A673 (cell line): ENCODE data around the gene PHACTR3. TPM values are rescaled to one million over a fixed set of nuclear protein-coding genes. Genes with fewer than 3 reads are reported as not detected.

Source experiments
- BruUV-seq: library from RNA; stranded (reverse); fragments of 400-500 nt; replicated peaks from 2 replicates; lab custom pipeline; 2021; lab: Mats Ljungman, UMichigan
- CTCF ChIA-PET: fragments of 300-600 bp; sonication (Branson Sonifier 250); formaldehyde crosslinking; loops from one replicate; lab custom pipeline; 2022; ENCODE audit warnings: antibody characterized with exemption; lab: Charles Lee
- POLR2A ChIA-PET: fragments of 300-600 bp; sonication (Branson Sonifier 250); formaldehyde crosslinking; loops from one replicate; lab custom pipeline; 2022; ENCODE audit warnings: antibody characterized with exemption; ENCODE audit not compliant: low non-redundant PET; lab: Charles Lee
- DNase-seq: peaks from one replicate; pipeline ENCODE4 v3.0.0-alpha.2; 2015; ENCODE audit warnings: low spot score
- H3K27ac ChIP-seq: fragments of 200-600 bp; sonication (generic); 2 replicates; pipeline ENCODE4 v1.5.1; 2016; ENCODE audit warnings: mixed run types, low read depth, mild to moderate bottlenecking, mixed read lengths, antibody characterized with exemption, low read length; ENCODE audit not compliant: poor library complexity, severe bottlenecking
- H3K27me3 ChIP-seq: fragments of 200-600 bp; sonication (generic); replicated peaks from 2 replicates; pipeline ENCODE4 v1.6.1; 2017; ENCODE audit warnings: mixed run types, low read depth, mild to moderate bottlenecking, mixed read lengths, antibody characterized with exemption, low read length; ENCODE audit not compliant: insufficient read depth, poor library complexity
- H3K36me3 ChIP-seq: fragments of 200-600 bp; sonication (generic); 2 replicates; pipeline ENCODE4 v1.6.1; 2016; ENCODE audit warnings: mixed run types, mild to moderate bottlenecking, mixed read lengths, antibody characterized with exemption, low read length; ENCODE audit not compliant: insufficient read depth, poor library complexity, severe bottlenecking
- H3K4me1 ChIP-seq: fragments of 200-600 bp; sonication (generic); 2 replicates; pipeline ENCODE4 v1.6.1; 2017; ENCODE audit warnings: mixed run types, mild to moderate bottlenecking, mixed read lengths, antibody characterized with exemption, low read length; ENCODE audit not compliant: insufficient read depth, poor library complexity, severe bottlenecking
- H3K4me3 ChIP-seq: fragments of 200-600 bp; sonication (generic); 2 replicates; pipeline ENCODE4 v1.5.1; 2016; ENCODE audit warnings: low read depth, mixed run types, mild to moderate bottlenecking, mixed read lengths, low read length; ENCODE audit not compliant: poor library complexity, severe bottlenecking
- H3K9me3 ChIP-seq: fragments of 200-600 bp; sonication (generic); 2 replicates; pipeline ENCODE4 v1.6.1; 2016; ENCODE audit warnings: mixed run types, low read depth, mild to moderate bottlenecking, mixed read lengths, antibody characterized with exemption, low read length; ENCODE audit not compliant: poor library complexity, severe bottlenecking
- CTCF ChIP-seq: fragments of 300-800, 200-600 bp; sonication (generic); conservative IDR thresholded peaks from 2 replicates; pipeline ENCODE4 v1.5.1; 2017; ENCODE audit warnings: low read depth, mild to moderate bottlenecking, antibody characterized with exemption, low read length, moderate library complexity, mixed read lengths
- EZH2 ChIP-seq: fragments of 200-600 bp; sonication (generic); IDR thresholded peaks from 2 replicates; pipeline ENCODE4 v1.6.1; 2017; ENCODE audit warnings: borderline replicate concordance, low read depth, mild to moderate bottlenecking, mixed read lengths, antibody characterized with exemption, low read length; ENCODE audit not compliant: poor library complexity, severe bottlenecking
- intact Hi-C: fragments of 100-400 bp; cut with micrococcal nuclease; formaldehyde crosslinking; loops from one replicate; pipeline ENCODE4 v1.10.0; 2022; ENCODE audit not compliant: unreplicated experiment
- total RNA-seq: library from RNA; stranded (reverse); gene quantifications from 2 replicates; pipeline ENCODE4 v1.2.3, GENCODE V29; 2021

The PHACTR3 gene
- total RNA-seq, 1 experiment from 2014 or later: 0.17 TPM

GRCh38 chr20:59764037-59764436 is 159.7 kb downstream of the PHACTR3 start:
- no peaks in the 10 kb centered on the region for H3K27me3 ChIP-seq
- H3K36me3 ChIP-seq: no peaks in the 10 kb centered on the region
- no peaks in the 10 kb centered on the region for H3K9me3 ChIP-seq
- DNase-seq: no peak
- ChIA-PET CTCF (no interaction called here), POLR2A (no interaction called here)
- H3K4me3 ChIP-seq: no peak overlapping the region
- TF ChIP-seq EZH2 (no peak), CTCF (no peak)
- intact Hi-C loops: no loop called here
- H3K4me1 ChIP-seq: no peaks in the 10 kb centered on the region
- no peak overlapping the region for H3K27ac ChIP-seq
- BruUV-seq: no TSS peak

GRCh38 chr20:59765599-59766177 is 161.3 kb downstream of the PHACTR3 start:
- ChIA-PET POLR2A (no interaction called here), CTCF (no interaction called here)
- H3K27ac ChIP-seq: no peak overlapping the region
- TF ChIP-seq EZH2 (no peak), CTCF (no peak)
- no peaks in the 10 kb centered on the region for H3K36me3 ChIP-seq
- peak; percentile 24 for DNase-seq
- no peaks in the 10 kb centered on the region for H3K4me1 ChIP-seq
- intact Hi-C loops: no loop called here
- BruUV-seq: no TSS peak
- H3K4me3 ChIP-seq: no peak overlapping the region
- no peaks in the 10 kb centered on the region for H3K9me3 ChIP-seq
- no peaks in the 10 kb centered on the region for H3K27me3 ChIP-seq

GRCh38 chr20:59767656-59768055 is 163.3 kb downstream of the PHACTR3 start:
- intact Hi-C loops: no loop called here
- BruUV-seq: no TSS peak
- Histone ChIP-seq H3K27me3 (peaks cover 3% of the 10 kb centered on the region), H3K9me3 (no peaks in the 10 kb centered on the region), H3K4me3 (no peak overlapping the region), H3K27ac (no peak overlapping the region), H3K36me3 (no peaks in the 10 kb centered on the region), H3K4me1 (no peaks in the 10 kb centered on the region)
- POLR2A ChIA-PET: no interaction called here
- CTCF ChIA-PET: no interaction called here
- TF ChIP-seq EZH2: no peak
- TF ChIP-seq CTCF: no peak
- DNase-seq: no peak
